HG02610 (cell line): ENCODE measurements around the gene ATP5F1D.

Experiments
- ATAC-seq: cut with Tn5 transposase; IDR thresholded peaks from one replicate; pipeline ENCODE4 v1.9.1; 2021; ENCODE audit warnings: mild to moderate bottlenecking, moderate library complexity; ENCODE audit not compliant: unreplicated experiment

The ATP5F1D gene

DNA sequence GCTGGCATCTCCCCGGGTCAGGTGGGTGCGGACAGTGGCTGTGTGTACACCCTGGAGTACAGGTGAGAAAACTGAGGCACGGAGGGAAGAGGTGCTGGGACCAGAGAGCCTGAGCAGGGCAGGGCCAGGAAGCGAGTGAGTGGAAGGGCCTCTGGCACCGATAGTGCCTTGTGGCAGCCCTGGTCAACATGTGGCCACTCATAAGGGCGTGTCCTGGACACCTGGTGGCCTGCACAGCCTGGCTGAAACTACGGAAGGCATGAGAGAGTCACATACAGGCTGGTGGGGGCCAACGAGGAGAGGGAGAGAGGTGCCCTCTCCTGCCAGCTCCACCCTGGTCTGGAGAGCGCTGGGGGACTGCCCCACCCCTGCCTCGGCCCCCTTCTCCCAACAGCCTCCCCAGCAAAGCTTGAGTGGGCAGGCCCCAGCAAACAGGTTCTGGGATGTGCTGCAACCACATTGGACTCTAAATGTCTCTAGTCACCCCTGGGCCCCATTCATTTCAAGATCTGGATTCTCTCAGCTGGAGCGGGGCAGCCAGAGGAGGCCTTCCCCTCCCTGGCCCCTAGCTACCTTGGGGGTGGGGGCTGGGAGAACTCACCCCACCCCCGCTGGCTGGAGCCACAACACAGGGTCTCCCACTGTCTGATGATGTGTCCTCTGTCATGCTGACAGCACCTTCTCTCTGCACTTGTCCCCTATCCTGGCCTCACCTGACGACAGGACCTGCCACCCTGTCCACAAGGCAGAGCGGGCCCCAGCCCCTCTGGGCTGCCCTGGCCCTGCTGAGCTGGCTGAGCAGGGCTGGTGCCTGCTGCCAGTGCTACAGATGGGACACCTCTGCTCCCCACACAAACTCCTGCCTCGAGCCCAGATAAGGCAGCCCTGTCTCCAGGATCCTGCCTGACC, 9.6 kb upstream of the ATP5F1D start:
- ATAC-seq = no peak

DNA sequence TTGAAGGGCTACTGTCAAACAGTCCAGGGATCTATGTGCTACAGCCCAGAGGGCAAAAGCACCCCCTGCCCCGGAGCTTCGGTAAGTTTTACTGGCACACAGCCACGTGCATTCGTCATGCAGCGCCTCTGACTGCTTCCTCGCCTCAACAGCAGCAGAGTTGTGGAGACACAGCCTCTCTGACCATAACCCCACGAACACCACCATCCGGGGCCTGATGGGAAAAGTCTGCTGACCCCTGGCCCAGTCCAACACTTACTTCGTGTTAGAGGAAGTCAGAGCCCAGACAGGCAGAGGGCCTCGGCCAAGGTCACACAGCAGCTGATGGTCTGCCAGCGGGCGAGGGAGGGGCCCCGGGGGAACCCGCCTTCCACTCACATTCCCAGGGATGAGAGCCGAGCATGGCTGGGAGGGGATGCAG, 8.9 kb upstream of the ATP5F1D start:
- no peak for ATAC-seq

DNA sequence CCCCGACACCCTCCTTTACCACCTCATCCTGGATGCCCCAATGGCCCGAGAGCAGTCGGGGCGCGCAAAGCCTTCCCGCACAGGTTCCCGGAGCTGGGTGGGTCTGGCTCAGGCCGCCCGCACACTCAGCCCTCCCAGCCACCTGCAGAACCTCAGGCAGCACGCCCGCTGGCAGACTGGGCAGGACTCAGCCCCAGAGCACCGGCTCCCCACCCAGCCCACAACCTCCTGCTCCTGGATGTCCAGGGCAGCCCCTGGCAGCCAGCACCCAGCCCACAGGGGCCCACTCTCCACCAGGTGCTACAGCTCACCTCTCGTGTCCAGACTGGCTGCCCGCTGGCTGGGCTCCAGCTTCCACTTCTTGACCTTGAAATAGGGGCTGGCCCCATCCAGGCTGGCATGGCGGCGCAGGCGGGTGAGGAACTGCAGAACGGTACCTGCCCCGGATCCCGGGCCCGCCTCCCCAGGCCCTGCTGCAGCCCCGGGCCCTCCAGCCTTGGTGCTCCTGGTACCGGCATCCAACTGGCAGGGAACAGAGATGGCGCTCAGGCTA, 8.4 kb upstream of the ATP5F1D start:
- no peak for ATAC-seq

DNA sequence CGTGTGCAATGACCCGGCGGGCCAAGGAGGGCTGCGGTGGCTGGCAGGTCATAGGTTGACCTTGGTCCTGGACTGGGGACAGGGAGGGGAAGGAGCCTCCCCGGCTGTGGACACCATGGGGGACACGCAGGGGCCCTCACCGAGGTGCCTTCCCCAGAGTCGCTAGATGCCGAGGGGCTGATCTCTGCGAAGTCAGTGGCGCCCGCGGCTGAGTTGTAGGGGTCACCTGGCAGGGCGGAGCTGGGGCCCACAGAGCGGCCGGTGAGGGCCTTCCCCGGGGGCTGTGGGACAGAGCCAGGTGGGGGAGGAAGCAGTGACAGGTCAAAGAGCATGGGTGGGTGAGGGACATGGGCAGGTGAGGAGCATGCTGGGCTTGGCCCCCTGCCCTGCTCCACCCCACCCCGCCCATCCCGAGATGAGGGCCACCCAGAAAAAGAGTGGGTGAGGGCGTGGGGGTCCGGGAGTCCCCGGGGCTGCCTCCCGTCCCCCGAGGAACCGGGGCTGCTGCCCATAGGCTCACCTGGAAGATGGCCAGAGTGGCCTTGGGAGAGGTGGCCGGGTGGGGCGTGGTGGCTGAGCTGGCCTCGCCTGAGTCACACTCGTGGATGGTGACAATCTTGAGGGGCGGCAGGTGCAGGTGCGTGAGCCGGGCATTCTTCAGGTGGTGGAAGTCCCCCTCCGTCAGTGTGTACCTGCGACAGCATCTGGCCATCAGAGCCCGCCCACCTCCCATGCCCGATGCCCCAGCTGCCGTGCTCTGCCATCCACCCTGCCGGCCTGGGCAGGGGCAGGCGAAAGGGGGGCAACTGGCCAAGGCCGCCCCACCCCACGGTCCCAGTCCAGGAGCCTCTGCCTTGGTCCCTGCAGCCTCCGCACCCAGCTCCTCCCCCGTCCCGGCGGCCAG, 7.2 kb upstream of the ATP5F1D start:
- ATAC-seq = no peak

DNA sequence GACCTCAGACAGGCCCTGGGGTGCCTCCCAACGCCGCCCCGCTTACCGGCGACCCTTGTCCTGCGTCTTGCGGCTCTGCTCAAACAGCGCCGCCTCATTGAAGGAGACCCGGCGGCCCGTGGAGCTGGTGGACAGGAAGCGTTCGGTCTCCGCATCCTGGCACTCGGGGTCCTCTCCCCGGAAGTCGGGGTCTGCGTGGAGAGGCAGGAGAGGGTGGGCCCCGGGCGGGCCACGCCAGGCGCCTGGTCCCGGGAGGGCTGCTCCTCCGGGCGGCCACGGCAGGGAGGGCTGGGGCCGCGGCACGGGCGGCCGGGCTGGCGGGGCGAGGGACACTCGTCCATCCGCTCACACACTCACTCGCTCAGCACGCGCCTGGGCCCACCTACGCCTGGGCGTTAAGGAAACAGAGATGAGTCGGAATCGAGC, 6.6 kb upstream of the ATP5F1D start:
- ATAC-seq = no peak

DNA sequence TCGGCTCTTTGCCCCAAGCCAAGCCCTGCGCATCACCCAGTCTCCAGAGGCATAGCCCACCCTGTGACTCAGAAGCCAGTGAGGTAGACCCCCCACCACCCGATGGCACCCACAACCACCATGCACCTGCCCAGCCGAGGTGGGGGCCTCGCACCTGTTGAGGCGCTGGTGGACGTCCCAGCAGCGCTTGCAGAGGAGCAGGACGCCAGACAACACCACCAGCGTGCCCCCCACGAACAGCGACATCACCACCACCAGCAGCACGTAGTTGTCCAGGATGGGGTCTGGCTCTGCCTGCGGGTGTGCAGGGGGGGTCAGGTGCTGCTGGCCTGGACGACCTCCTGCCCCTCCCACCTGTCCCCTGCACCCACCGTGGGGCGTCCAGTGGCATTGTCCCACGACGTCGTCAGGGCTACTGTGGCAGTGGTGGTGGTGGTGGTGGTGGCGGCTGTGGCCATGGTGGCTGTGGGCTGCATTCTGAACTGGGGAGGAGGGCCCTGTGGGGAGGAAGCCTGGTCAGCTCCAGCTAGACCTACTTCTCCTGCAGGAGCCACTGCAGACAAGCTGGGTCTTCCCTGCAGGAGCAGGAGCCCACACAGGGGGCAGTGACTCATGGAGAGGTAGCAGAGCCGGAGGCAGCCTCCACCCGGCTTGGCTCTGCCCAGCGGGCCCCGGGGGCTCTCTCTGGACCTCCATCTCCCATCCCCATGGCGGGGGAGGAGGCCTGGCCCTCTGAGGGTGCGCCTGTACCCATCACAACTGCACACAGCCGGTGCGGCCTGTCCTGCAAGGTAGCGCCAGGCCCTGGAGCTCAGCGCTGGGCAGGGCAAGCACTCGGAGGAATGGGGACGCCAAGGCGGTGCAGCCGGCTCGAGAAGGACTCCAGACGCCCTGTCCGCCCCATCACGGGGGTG, 5.7 kb upstream of the ATP5F1D start:
- ATAC-seq = no peak

DNA sequence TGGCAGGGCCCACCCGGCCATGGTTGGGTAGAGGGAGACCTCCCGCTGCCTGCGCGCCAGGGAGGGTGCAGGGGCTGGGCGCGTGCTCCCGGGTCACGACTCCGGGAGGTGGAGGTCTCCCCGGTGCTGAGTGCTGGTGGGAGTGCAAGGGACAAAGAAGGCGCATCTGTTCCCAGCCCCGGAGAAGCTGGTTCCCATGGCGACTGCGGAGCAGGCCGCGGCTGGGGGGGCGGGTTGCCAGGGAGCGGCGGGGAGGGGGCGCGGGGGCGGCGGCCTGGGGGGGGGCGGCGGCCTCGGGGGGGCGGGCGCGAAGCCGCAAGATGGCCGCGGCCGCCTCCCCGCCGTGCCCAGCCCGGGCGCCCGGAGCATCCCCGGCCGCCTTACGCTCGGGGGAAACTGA, 5.0 kb upstream of the ATP5F1D start:
- no peak for ATAC-seq

DNA sequence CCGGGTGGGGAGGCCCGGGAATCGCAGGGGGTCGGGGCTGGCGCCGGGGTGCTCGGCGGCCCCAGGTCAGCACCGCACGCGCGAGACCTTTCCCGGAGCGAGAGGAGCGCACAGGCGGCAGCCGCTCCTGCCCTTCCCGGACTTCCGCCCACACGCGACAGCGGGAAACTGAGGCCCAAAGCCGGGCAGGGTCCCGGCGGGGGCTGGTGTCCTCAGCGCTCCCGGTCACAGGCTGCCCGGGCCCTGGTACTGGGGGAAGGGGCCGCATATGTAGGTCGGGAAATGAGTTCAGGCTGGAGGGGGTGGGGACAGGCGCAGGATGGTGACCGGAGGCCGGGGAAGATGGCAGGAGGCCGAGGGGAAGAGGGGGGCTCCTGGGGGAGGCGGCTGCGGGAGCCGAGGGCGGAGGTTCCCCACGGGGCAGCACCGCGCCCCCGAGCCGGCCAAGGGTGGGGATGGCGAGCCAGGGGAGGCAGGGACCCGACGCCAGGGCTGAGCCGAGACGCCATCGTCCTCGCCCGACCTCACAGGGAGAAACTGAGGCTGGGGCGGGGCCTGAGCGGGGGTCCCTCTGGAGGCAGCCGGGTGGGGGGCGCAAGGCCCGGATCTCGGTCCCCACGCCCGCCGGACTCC, 4.4 kb upstream of the ATP5F1D start:
- no peak for ATAC-seq

DNA sequence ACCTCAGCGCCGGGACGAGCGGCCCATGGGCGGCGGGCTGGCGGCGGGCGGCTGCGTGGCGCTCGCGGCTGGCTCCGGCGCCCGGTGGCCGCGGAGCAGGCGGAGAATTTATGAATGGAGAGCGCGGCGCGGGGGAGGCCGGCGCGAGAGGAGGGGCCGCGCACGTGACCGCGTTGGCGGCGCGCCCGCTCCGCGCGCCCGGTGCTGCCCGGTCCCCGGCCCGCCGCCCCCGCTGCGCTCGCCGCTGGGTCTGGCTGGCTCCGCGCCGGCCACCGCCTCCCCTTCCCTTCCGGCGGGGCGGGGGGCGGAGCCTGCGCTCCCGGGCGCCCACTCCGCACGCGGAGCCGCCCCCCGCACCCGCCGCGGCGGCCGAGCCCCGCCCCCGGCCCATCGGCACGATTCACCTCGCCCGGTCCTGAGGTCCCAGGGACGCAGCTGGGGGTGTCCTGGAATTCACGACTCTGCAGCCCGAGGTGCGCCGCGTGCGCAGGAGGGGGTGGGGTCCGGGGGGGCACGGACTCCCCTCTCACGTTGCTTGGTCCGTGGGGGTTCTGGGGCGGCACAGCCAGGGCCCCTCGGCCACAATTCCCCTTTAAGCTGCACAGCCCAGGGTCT, 3.7 kb upstream of the ATP5F1D start, which contains the start of gene CBARP:
Gene CBARP (minus strand): TSS at position 252 of the 615 bp plus-strand sequence. CDS start 1,905 bp downstream, outside the sequence.
- no peak for ATAC-seq

DNA sequence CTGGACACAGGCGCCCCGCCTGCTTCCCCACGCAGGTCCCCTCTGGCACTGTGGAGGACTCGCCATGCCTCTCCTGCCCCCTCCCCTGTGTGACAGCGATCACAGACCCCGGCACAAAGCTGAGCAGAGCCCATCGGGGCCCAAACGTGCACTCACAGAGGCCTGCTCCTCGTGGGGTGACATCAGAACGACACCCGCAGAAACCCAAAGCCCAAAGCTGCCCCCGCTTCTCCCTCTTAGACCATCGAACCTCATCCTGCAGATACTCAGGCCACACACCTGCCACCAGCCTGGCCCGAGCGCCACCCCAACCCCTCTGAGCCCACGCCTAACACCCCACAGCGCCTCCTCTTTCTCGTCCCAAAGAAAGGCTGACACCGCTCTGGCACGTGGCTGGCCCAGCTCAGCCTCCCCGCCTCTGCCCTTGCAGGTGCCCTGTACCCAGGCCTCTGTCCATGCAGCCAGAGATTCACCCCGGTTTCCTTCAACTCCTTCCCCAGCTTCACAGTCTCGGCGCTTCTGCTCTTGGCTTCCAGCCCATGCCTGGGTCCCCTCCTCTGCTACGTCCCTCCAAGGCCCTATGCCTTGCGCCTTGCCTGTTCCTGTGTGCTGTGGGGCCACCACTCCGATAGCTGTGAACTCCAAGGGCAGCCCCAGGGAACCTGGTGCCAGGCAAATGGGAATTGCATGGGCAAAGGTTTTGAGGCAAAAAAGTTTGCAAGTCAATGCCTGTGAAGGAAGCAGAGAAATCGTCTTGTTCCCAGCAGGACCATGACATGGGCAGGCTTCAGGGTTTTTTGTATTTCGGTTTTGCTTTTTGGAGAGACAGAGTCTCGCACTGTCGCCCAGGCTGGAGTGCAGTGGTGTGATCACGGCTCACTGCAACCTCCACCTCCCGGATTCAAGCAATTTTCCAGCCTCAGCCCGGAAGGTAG, 2.9 kb upstream of the ATP5F1D start:
- ATAC-seq = no peak

DNA sequence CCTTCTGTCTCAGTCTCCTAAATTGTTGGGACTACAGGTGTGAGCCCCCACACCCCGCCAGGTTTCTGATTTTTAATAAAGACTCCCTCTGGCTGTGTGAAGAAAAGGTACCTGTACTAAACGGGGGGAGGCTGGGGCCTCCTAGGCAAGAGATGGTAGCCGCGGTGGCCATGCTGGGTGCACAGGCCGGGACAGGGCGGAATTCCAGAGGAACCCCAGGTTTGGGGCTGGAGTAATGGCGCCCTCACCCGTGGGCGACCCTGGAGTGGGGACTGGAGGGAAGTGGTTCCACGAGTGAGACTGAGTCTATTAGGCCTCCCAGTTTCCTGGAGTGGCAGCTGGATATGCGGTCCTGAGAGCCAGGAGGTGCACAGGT, 2.1 kb upstream of the ATP5F1D start:
- ATAC-seq = no peak

DNA sequence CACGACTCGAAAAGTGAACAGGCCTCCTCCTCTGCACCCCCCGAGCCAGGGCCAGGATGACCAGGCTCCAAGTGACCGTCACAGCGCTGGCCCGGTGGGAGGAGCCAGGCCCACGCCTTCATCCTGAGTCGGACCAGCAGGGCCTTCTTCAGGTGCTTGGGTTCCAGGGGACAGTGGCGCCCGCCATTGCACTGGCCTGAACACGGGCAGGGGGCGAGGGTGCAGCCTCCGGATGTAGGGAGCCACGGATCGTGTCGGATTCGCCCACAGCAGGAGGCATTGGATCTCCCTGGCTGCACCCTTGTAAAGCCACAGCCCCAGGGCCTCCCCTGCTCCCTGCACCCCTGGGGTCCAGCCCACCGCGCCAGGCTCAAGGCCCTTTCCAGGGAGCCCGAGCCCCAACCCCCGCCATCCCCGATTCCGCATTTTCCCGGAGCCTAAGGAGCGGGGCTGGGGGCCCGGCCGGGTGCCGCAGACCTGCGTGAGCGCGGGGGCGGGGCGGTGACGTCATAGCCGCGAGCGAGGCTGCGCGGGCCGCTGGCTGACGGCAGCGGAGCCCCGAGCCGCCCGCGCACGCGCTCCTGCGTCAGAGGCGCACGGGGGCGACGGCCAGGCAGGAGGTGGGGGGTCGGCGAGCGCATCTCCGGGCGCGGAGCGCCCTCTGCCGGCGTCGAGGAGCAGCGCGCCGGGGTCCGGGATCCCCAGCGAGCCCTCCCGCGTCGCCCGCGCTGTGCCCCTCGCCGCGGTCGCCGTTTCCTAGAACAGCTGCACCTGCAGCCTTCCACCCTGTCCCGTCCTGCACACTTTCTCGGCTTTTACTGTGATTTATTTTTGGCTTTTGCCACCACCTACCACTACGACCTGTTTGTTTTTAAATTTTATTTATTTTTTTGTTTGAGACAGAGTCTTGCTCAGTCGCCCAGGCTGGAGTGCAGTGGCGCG, 1.5 kb upstream of the ATP5F1D start:
- ATAC-seq = no peak

DNA sequence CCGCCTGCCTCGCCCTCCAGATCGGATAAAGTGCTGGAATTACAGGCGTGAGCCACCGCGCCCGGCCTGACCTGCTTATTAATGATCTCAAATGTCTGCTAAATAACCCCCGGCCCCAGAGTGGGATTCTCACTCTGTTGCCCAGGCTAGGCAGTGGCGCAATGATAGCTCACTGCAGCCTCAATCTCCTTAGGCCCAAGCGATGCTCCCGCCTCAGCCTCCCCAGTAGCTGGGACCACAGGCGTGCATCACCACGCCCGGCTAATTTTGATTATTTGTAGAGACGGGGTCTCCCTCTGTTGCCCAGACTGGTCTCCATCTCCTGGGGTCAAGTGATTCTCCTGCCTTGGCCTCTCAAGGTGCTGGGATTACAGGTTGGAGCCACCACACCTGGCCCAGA, 626 bp upstream of the ATP5F1D start:
- ATAC-seq = no peak

DNA sequence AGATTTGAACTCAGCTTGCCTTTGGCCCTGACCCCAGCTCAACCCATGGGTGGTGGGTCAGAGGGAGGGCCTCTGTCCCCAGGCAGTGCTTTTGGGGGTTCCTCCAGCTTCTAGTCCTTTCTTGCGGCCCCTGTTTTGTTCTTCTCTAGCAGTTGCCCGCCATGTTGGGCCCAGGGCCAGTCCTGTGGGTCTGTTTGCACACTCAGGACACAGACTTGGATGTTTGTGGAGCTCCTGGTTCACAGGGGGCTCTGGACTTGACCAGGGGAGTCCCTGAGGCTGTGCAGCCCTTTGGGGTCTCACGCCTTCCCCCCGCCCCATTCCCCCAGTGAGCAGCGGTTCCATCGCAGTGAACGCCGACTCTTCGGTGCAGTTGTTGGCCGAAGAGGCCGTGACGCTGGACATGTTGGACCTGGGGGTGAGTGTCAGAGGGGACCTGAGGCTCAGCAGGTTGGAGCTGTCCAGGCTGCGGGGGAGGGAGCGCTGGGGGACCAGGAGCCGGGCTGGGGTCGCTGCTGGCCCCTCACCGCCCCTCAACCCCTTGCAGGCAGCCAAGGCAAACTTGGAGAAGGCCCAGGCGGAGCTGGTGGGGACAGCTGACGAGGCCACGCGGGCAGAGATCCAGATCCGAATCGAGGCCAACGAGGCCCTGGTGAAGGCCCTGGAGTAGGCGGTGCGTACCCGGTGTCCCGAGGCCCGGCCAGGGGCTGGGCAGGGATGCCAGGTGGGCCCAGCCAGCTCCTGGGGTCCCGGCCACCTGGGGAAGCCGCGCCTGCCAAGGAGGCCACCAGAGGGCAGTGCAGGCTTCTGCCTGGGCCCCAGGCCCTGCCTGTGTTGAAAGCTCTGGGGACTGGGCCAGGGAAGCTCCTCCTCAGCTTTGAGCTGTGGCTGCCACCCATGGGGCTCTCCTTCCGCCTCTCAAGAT, 2.5 kb downstream of the ATP5F1D start:
- ATAC-seq = no peak

DNA sequence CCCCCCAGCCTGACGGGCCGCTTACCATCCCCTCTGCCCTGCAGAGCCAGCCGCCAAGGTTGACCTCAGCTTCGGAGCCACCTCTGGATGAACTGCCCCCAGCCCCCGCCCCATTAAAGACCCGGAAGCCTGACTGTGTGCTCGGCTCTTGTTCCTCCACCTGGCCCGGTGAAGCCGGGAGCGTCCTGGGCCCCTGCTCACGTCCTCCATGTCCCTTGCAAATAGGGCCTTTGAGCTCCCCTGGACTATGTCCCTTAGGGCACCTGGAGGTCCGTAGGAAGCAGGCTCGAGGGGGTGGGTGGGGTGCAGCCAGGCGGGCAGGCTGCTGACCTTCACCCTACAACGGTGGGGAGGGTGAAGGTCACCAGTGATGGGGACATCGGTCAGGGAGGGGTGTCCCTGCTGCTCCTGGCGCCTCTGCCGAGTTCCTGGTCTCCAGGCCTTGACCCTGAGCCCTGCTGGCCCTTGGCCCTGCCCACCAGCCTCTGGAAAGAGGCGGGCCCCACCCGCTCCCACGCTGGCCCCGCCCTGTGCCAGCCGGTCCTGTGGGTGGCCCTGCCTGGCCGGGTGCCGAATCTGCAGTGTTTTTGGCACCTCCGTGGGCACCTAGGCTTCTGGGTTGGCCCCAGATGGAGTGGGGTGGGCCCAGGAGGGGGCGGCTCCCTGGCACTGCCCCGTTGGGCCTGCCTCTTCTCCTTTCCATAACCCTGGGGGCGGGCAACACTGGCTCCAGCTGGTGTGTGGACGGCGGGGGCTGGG, 3.3 kb downstream of the ATP5F1D start:
- no peak for ATAC-seq
